Sciatic nerve (tissue), 2 donors: ENCODE measurements around the gene WDR88. TPM values are rescaled to one million over a fixed set of nuclear protein-coding genes. Genes with fewer than 3 reads are reported as not detected.
"Not testable (repeated sequence)": the region's sequence is repeated elsewhere in the genome, so short reads cannot be mapped to it uniquely, and the experiment has no call there.

Experiments used
- ATAC-seq: fragments of 200-7000 bp; cut with Tn5 transposase; one replicate; pipeline ENCODE4 v1.9.1; 2020; ENCODE audit warnings: mild to moderate bottlenecking, moderate library complexity
- DNase-seq: peaks from one replicate; pipeline ENCODE4 v3.0.0-alpha.2; 2020; ENCODE audit warnings: low spot score
- intact Hi-C: fragments of 100-400 bp; cut with DNase I; formaldehyde crosslinking; loops from one replicate; pipeline ENCODE4 v1.14.2; 2022
- total RNA-seq: library from RNA; stranded (reverse); fragmentation: NEBNext Ultra II Directional; extraction: Animal tissue kit (Norgen Biotek cat#: 25700); gene quantifications from one replicate; pipeline ENCODE4 v1.2.1, GENCODE V29; 2021
- donor health status: DM: no; HTN: no; CAD: no.
- donor health status: DM: no; HTN: no; CAD: no.

The WDR88 gene
- total RNA-seq, 1 donor from 2014 or later = not detected

- intact Hi-C loops = no loop called here
- DNase-seq (no peak), ATAC-seq (no peak)
Observed at GRCh38 chr19:33220115-33220514, 88.2 kb downstream of the WDR88 start.

GRCh38 chr19:33220735-33221134, 88.8 kb downstream of the WDR88 start:
- ATAC-seq (no peak), DNase-seq (no peak)
- intact Hi-C loops = no loop called here

- ATAC-seq (no peak), DNase-seq (no peak)
- intact Hi-C loops = no loop called here
Observed at GRCh38 chr19:33221638-33222037, 89.7 kb downstream of the WDR88 start.

GRCh38 chr19:33222255-33222654, 90.3 kb downstream of the WDR88 start:
- intact Hi-C loops, DNase-seq, ATAC-seq: not testable (repeated sequence)

GRCh38 chr19:33224694-33225457, 93.0 kb downstream of the WDR88 start:
- no peak for DNase-seq
- intact Hi-C loops = no loop called here
- no peak for ATAC-seq

Other genes starting within 250 kb of the WDR88 start
- gene CEP89, start 160.2 kb upstream of the WDR88 start, total RNA-seq = 28.5 TPM
- gene FAAP24, start 159.9 kb upstream of the WDR88 start, total RNA-seq = 0.89 TPM
- 4.5 TPM for gene RHPN2, start 67.2 kb upstream of the WDR88 start, total RNA-seq
- 9.7 TPM for gene GPATCH1, start 50.9 kb upstream of the WDR88 start, total RNA-seq
- 21.7 TPM for gene LRP3, start 62.2 kb downstream of the WDR88 start, total RNA-seq
- 9.0 TPM for gene SLC7A10, start 93.7 kb downstream of the WDR88 start, total RNA-seq
- gene CEBPA, start 170.4 kb downstream of the WDR88 start, total RNA-seq = 20.4 TPM
- gene CEBPG, start 241.6 kb downstream of the WDR88 start, total RNA-seq = 21.2 TPM